HG02870 (cell line): ENCODE measurements around the gene HPN.
"Not testable (repeated sequence)": the region's sequence is repeated elsewhere in the genome, so short reads cannot be mapped to it uniquely, and the experiment has no call there.

Experiments used
- ATAC-seq: cut with Tn5 transposase; IDR thresholded peaks from one replicate; pipeline ENCODE4 v1.9.1; 2021; ENCODE audit warnings: mild to moderate bottlenecking, moderate library complexity; ENCODE audit not compliant: unreplicated experiment

The HPN gene

DNA sequence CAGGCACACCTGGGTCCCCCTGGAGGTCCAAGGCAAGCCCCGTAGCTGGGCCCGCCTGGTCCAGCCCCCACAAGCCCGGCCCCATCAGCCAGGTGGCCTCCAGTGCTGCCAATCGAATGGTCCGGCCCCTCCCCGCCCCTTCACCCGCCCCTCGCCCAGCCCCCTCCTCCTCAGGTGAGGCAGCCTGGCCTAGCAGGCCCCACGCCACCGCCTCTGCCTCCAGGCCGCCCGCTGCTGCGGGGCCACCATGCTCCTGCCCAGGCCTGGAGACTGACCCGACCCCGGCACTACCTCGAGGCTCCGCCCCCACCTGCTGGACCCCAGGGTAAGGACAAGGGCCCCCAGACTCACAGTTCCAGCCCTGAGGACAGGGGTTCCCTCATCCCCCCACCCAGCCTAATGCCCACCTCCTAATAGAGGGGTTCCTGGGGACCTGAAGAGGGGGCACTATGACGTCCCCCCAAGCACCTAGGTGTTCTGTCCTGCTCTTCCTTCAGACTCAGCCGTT lies at the start of gene HPN:
HPN (plus strand) TSS at position 174 of the 508 bp plus-strand sequence. CDS start 786 bp downstream, outside the sequence.
- ATAC-seq: no peak

DNA sequence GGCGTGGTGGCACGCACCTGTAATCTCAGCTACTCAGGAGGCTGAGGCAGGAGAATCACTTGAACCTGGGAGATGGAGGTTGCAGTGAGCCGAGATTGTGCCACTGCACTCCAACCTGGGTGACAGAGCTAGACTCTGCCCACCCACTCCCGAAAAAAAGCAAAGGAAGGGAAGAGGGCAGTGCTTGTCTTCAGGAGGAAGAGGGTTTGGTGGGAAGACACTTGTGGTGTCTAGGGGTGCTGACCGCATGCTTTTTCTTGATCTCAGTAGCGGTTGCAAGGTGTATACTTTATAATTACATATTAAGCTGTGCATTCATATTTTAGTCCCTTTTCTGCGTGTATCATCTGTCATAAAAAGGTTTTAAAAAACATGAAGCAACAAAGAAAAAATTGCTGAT lies 48.9 kb upstream of the HPN start:
- not testable (repeated sequence) for ATAC-seq

DNA sequence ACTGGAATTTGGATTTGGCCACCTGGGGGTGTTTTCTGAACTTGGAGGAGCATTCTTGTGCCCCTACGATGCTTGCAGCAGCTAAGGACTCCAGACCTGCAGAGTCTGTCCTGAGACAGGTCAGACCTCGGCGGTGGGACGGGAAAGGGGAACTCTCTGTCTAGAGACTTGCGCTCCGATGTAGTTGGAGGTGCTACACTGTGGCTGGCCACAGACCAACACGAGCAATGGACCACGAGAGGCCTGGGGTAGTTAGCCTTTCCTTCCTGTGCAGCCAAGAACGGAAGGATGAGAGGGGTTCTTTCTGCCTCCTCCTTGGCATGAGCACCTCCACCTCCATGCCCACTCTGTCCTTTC lies 47.3 kb upstream of the HPN start:
- ATAC-seq: no peak

DNA sequence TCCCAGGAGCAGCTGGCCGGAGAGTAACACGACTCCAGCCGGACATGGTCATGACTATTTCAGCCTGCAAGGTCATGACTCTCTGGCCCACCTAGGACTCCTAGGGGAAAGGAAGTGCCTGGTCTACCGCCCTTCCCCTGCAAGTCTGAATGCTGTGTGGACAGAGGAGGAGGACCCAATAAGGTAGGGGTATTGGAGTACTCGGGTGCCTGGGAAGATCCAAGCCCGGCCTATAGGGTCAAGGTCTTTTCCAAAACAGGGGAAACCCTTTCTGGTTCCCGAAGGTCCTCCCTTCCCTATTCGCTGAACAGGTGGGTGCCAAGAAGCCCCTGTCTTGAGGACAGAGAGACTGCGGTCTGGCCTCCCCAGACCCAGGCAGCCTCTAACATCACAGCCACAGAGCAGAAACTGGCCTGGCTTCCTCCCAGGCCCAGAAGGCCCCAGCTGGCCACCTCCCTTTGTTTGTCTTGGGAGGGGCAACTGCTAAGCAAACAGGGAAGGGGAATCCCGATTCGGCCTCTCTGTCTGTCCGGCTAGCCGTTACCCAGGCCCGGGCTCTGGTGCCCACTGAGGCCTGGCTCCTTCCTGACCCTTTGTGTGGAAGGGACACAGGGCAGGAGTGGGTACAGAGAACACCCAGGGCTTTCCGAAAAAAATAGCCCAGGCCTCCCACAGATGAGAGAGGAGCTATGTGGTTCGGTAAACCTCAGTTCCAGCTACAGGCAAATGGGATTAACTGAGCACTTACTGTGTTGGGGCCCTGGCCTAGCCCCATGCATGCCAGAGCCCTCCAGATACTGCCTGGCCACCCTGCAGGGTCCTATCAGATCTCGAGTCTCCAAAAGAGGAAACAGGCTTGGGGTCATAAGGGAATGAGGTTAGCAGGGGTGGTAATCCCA lies 46.6 kb upstream of the HPN start:
- ATAC-seq: no peak

DNA sequence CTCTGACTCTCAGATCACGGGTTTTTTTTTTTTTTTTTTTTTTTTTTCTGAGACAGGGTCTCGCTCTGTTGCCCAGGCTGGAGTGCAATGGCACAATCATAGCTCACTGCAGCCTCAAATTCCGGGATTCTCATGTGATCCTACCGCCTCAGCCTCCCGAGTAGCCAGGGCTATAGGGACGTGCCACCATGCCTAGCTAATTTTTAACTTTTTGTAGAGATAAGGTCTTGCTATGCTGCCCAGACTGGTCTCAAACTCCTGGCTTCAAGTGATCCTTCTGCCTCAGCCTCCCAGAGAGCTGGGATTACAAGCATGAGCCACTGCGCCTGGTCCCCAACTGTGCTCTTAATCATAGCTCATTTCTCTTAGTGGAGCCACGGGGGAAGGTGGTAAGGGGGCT lies 46.0 kb upstream of the HPN start:
- ATAC-seq: no peak

DNA sequence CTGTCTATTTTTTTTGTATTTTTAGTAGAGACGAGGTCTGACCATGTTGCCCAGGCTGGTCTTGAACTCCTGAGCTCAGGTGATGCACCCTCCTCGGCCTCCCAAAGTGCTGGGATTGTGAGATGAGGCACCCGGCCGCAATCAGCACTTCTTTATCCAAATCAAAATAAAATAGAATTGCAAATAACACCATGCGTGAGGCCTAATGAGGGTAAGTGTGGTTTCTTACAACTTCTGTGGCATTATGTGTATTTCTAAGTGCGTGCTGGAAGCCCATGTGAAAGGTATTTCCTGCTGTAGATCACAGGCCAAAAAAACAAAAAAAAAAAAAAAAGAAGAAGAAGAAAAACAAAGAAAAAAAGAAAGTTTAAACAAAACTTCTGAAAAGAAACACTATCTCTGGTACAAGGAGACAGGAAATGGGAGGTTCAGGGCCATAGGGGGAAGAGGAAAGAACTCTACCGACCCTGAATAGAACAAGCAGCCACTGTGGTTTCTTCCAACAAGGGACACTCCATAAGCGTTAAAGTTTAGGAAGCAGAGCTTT lies 44.4 kb upstream of the HPN start:
- no peak for ATAC-seq

DNA sequence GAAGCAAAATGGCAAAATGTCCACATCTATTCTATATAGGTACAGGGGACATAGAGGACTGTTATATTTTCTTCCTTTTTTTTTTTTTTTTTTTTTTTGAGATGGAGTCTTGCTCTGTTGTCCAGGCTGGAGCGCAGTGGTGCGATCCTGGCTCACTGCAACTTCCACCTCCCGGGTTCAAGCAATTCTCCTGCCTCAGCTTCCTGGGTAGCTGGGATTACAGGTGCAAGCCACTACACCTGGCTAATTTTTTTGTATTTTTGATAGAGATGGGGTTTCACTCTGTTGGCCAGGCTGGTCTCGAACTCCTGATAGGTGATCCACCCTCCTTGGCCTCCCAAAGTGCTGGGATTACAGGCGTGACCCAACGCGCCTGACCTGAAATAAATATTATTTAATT lies 43.3 kb upstream of the HPN start:
- ATAC-seq: not testable (repeated sequence)

DNA sequence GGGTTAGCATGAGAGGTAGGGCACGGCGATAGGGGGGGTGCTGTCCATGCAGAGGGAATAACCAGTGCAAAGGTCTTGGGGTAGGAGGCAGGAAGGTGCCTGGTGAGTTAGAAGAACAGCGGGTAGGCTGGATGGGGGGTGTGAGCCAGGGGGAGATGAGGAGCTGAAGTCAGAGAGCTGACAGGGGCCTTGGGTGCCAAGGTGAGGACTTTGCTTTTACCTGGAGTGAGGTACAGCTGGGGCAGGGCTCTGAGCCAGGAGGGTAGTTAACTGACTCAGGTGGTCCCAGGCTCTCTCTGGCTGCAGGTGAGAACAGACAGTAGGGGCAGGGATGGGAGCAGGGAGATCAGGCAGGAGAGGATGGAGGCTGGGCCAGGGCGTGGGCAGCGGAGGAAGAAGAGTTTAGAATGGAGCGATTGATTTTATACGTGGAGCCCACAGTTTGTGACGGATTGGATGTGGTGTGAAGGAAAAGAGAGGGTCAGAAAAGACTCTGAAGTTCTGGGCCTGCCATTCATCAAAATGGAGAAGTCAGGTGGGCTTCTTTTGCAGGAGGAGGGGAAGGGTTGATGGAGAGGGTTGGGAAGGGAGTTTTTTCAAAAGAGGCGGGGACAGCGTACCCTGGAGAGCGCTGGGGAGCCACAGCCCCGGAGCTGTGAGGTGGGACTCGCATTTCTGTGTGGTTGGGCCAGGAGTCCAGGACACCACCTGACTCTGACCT lies 42.6 kb upstream of the HPN start:
- ATAC-seq: no peak

DNA sequence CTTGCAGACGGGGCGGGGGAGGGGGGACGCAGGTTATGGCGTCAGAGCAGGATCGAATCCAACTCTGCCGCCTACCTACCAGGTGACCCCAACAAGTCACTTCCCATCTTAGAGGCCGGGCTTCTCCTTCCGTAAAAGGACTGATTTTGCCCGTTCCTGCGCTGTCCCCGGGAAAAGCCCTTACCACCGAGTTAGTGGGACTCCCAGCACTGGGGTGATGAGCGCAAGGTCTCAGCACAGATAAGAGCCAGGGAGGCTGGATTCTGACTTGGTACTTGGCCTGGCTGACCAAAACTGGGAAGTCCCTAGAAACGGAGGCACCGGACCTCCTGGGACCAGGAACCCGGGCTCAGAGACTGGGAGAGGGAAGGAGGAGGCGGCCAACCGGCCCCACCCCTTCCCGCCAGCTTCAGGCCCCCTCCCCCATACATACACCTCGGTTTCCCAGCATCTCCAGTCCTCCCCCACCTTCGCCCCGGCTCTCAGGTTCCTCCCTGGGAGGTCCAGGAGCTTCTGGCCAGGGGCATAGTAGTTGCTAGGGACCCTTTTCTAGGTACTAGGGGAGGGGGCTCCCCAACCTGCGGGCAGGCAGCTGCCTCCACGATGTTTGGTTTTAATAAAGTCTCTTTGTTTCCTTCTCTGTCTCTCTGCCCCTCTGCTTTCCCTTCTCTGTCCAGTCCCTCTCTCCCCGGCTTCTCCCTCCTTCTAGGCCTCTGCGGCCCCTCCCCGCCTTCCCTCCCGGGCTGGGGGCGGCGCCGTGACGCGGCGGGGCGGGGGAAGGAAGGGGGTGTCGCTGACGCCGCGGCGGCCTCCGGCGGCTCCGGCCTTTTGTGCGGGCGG lies 41.8 kb upstream of the HPN start, which contains the start of gene GRAMD1A:
GRAMD1A (plus strand) TSS at position 826 of the 840 bp plus-strand sequence. CDS start 156 bp downstream, outside the sequence.
- no peak for ATAC-seq

DNA sequence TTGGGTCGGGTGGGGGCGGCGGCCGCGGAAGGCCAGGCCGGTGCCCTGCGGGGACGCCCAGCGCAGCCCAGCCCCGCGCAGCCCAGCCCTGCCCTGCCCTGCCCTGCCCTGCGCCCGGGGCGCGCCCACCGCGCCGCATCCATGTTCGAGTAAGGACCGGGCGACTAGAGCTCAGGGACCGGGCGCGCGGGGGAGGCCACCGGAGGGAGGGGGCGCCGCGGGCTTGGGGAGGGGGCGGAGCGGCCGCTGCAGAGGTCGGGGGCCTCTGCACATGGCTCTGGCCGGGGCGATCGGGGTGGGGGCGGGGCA lies 41.2 kb upstream of the HPN start:
- no peak for ATAC-seq

DNA sequence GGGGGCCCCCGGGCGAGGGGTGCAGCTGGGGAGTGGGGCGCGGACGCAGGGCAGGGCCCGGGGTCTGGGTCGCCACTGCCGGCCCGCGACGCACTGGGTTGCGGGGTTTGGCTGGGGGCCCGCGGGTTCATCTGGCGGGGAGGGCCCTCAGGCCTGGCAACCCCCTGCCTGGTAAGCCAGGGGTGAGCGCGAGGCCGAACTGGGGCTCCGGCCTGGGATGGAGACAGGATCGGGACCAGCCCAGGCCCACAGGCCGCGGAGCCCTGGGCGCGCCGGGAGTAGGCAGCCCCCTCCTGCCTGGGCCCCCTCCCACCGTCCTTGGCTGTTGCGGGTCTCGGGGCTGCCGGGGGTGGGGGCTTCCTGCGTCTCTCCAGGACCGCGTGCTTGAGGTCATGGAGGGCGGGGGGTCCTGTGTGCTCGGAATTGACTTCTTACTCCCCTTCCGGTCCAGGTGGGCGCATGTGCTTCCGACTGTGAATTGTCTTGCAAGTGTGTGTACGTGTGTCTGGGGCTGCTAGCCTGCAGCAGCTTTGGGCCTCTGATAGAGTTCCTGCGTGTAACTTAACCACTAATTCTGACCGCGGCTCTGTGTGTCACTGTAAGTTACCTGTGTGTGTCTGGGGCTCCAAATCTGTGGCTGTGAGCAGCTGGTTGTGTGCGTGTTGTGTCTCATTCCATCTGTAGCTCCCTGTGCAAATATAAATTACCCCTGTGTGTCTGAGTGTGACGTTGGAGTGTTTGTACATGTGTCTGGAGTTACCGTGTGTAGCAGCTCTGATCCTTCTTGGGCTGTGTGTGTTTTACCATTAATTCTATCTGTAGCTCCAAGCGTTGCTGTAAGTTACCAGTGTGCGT lies 40.6 kb upstream of the HPN start:
- no peak for ATAC-seq

DNA sequence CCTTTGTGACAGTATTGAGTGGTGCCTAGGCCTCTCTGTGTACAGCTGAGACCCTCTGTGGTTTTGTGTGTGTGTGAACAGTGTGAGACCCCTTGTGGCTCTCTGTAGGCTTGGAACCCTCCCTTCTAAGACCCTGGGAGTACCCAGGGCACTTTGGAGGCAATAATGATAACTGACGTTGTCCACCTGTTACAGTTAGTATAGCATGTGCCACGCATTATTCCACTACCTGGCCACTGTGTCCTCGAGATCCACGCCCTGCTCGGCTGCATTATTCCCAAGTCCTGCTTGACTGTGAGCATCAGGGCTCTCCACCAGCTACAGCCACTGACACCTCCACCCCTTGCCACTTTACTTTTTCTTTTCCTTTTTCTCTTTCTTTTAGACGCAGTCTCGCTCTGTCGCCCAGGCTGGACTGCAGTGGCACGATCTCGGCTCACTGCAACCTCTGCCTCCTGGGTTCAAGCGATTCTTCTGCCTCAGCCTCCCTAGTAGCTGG lies 39.4 kb upstream of the HPN start:
- ATAC-seq: no peak

DNA sequence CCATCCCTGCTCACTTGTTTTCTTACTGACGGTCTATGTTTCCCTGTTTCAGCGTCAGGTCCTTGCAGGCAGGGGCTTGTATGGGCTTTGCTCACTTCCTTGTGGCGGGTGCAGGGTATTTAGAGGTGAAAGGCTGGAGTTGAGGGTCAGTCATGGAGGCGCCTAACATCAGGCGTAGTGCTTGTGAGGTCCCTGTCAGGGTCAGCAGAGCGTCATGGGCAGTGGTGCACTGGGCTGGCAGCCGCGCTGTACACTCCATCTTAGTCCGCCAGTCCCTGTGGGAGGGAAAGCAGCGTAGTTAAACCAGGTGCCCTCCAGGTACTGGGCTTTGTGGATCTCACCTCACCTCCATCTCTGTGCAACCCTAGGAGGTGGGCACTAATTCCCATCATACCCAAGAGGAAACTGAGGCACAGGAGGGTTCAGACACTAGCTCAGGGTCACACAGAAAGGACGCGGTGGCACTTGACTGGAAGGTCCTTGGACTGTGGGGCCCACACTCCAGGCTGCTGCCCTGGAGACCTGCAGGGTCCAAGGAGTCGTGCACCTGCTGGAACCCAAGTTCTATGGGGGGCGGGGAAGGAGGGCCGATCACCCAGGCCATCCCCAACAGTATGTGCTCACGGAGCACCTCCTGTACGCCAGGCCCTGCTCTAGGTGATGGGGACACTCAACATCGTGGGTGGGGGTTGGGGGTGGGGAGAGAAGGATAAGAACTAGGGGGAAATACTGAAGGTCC lies 36.8 kb upstream of the HPN start:
- no peak for ATAC-seq

DNA sequence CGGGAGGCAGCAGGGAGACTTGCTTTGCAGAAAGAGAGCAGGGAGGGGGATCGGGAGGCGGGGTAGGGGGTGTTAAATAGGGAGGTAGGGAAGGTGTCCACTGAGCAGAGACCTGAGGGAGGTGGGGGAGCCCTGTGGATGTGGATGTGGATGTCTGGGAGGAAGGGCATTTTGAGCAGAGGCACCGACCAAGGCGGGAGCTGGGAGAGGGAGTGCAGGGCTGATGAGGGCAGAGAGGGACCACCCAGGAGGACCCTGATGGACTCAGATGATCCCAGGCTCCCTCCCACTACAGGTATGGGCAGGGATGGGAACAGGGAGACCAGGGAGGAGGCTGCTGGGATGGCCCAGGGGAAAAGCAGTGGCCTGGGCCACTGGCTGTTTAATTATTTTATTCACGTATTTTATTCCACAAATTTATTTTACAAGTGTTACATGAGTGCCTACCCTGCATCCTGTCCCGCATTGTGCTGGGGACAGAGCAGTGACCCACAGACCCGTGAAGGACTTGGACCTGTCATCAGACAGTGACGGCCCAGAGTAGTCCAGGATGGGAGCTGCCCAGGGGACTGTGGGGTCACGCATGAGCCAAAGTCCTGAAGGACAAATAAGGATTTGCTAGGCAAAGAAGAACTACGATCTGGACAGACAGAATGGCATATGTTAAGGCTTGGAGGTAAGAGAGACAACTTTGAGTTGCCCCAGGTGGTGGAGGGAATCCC lies 36.1 kb upstream of the HPN start:
- ATAC-seq: no peak

DNA sequence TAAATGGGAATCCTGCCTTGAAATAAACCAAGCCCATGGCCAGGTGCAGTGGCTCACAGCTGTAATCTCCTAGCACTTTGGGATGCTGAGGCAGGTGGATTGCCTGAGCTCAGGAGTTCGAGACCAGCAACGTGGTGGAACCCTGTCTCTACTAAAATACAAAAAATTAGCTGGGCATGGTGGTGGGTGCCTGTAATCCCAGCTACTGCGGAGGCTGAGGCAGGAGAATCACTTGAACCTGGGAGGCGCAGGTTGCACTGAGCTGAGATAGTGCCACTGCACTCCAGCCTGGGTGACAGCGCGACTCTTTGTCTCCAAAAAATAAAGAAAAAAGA lies 35.5 kb upstream of the HPN start:
- not testable (repeated sequence) for ATAC-seq

DNA sequence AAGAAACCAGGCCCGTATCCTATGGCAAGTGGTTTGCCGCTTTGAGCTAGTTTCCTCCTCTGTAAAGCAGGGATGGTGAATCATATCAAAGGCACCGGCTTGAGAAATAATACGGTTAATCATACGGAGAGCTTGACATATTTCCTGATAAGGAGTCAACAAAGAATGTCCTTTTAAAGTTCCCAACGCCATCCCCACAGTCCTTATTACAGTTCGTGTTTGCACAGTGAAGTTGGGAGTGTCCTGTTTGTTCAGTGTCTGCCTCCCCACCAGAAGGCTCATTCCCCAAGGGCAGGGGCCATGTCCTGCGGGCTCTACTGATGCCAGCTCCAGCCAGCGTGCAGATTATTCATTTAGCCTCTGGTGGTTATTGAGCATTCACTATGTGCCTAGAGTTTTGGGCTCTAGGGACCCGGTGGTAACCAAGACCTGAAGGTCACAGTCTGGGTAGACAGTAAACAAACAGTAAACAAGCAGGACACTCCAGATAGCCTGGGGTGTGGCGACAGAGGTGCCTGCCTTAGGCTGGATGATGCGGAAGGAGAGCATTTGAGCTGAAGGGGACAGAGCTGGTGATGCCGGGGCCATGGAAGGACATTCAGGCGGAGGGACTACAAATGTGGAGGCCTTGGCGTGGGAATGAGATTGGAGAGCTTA lies 35.1 kb upstream of the HPN start:
- ATAC-seq: no peak

DNA sequence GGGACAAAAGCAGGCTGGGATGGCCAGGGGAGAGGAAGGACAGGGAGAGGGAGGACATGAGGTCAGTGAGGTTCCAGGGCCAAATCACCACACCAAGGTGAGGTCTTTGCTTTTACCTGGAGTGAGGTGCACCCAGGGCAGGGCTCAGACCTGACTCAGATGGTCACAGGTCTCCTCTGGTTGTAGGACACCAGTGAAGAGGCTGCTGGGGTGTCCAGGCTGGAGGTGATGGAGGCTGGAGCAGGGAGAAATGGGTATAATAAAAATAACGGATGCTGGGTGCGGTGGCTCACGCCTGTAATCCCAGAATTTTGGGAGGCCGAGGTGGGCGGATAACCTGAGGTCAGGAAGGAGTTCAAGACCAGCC lies 34.5 kb upstream of the HPN start:
- no peak for ATAC-seq

DNA sequence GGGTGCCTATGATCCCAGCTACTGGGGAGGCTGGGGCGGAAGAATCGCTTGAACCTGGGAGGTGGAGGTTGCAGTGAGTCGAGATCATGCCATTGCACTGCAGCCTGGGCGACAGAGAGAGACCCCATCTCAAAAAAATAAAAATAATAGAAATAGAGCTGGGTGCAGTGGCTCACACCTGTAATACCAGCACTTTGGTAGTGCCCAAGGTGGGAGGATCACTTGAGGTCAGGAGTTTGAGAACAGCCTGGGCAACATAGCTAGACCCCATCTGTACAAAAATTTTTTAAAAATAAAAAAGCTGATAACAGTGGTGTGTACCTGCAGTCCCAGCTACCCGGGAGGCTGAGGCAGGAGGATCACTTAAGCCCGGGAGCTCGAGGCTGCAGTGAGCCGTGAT lies 34.1 kb upstream of the HPN start:
- ATAC-seq: not testable (repeated sequence)
